NB4 (cell line): ENCODE results near the gene OR2C3.

Experiments
- DNase-seq: peaks from one replicate; pipeline ENCODE4 v3.0.0; 2010; ENCODE audit warnings: low read depth
- H3K4me3 ChIP-seq: one replicate; pipeline ENCODE4 v1.5.1; 2011; ENCODE audit warnings: mild to moderate bottlenecking, low read depth, low read length, moderate library complexity
- CTCF ChIP-seq: IDR thresholded peaks from one replicate; pipeline ENCODE4 v1.5.1; 2012; ENCODE audit warnings: low read depth, low read length
- MYC ChIP-seq: IDR thresholded peaks from 2 replicates; pipeline ENCODE4 v1.6.1; 2011; ENCODE audit warnings: low read depth, low read length
- POLR2A ChIP-seq: IDR thresholded peaks from 2 replicates; pipeline ENCODE4 v1.6.1; 2011; ENCODE audit warnings: mild to moderate bottlenecking; ENCODE audit not compliant: insufficient read length; ENCODE audit errors: extremely low read depth
- TF ChIP-seq, protein P1 (sequence below): IDR thresholded peaks from 2 replicates; pipeline ENCODE4 v1.6.1; 2011; ENCODE audit warnings: low read depth, low read length

The OR2C3 gene

GRCh38 chr1:247542811-247543210 lies 6.6 kb upstream of the OR2C3 start:
- peak; percentile 10 for DNase-seq
- no peak overlapping the region for H3K4me3 ChIP-seq
- no peak for TF ChIP-seq CTCF
- TF ChIP-seq MYC = no peak
- TF ChIP-seq, protein P1, sequence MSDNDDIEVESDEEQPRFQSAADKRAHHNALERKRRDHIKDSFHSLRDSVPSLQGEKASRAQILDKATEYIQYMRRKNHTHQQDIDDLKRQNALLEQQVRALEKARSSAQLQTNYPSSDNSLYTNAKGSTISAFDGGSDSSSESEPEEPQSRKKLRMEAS = no peak
- TF ChIP-seq POLR2A = no peak

DNA sequence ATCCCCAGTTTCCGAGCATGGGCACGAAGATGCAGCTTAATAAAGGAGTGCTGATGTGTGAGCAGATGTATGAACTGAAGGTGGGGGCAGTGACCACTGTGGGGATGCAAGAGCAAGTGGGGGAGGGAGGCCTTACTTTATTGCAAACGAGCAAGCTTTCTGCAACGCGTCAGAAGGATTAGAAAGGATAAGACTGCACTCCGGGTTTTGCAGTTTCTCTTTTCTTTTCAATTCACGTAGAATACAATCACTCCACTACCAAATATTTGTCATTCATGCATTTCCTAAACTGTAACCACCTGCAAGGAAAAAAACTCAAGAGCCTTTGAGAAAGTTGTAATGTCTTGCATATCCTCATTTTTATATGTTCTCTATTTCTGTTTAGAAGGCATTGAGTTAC lies 4.3 kb upstream of the OR2C3 start:
- H3K4me3 ChIP-seq = no peak overlapping the region
- TF ChIP-seq POLR2A (no peak), CTCF (no peak), MYC (no peak)
- TF ChIP-seq, protein P1 = no peak

DNA sequence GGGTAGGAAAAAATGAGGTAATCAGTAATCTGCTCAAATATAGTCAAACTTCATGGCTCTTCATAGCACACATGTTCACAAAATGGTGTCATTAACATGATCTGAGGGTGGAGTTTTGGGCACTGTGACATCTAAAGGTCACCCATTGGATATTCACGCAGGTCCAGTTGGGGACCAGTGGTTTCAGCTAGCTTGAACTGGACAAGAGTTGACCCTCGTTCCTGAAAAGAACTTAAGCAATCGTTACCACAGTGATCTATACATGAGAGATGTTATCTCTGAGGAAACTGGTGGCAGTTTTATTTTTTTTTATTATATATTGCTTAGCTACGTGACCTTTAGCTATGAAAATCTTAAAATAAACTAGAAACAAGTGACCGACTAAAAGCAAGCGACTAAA lies 3.0 kb upstream of the OR2C3 start:
- TF ChIP-seq CTCF (no peak), MYC (no peak), POLR2A (no peak)
- TF ChIP-seq, protein P1 = no peak
- peak; percentile 8 for DNase-seq
- H3K4me3 ChIP-seq = no peak overlapping the region

More for the DNA sequence above, 4.3 kb upstream of the OR2C3 start:
- peak; percentile 37 for DNase-seq

DNA sequence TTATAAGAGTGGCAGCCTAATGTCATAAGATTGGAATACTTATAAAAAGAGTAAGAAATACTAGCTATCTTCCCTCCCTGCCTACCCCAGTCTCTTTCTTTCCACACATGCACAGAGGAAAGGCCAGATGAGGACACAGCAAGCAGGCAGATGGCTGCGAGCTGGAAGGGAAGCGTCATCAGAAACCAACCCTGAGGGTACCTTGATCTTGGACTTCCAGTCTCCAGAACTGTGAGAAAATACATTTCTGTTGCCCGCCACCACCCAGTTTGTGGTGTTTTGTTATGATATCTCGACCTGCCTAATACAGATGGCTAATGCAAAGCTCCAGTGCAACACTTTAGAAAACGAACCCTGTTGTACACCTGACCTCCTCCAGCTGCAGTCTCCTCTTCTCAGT lies 2.3 kb upstream of the OR2C3 start:
- TF ChIP-seq MYC (no peak), POLR2A (no peak), CTCF (no peak)
- TF ChIP-seq, protein P1 = no peak
- no peak for DNase-seq
- H3K4me3 ChIP-seq = no peak overlapping the region

DNA sequence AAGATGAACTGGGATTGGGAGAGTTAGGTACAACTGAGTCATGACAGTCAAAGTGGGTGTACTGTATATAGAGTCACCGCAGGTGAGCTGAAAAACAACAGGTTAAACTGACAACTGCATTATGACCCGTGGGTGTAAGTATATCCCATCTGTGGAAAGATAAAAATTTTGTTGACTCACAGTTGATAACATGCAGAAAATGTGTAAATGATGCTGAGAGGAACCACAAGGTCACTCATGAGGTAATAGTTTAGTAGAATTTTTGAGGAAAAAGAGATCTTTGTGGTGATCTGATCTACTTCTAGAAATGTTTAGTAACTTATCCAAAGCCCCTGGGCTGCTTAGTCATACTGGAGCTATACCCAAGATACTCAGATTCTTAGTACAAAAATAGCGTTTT lies 838 bp downstream of the OR2C3 start:
- DNase-seq = no peak
- no peak overlapping the region for H3K4me3 ChIP-seq
- no peak for TF ChIP-seq CTCF
- TF ChIP-seq, protein P1 = no peak
- TF ChIP-seq POLR2A = no peak

DNA sequence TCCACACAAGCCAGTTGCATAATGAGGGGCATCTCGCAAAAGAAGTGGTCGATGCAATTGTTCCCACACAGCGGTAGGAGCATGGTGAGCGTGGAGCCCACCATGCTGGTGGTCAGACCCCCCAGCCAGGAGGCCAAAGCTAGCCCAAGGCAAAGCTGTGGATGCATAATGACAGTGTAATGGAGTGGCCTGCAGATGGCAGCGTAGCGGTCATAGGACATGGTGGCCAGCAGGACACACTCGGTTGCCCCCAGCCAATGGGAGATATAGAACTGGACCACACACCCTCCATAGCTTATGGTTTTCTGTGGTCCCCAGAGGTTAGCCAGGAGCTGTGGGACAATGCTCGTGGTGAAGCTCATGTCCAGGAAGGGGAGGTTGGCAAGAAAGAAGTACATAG lies 4.3 kb downstream of the OR2C3 start:
- TF ChIP-seq MYC (no peak), CTCF (peak; percentile 16), POLR2A (no peak)
- TF ChIP-seq, protein P1 = no peak
- H3K4me3 ChIP-seq = no peak overlapping the region
- DNase-seq = no peak
